Astrocyte of the cerebellum (primary cell): ENCODE data around the gene ARTN.

ENCODE experiments used
- DNase-seq: peaks from one replicate; pipeline ENCODE4 v3.0.0-alpha.2; 2011; ENCODE audit warnings: low read depth
- H3K4me3 ChIP-seq: 2 replicates; pipeline ENCODE4 v1.5.1; 2011; ENCODE audit warnings: mild to moderate bottlenecking, low read depth, low read length, moderate library complexity
- CTCF ChIP-seq: IDR thresholded peaks from 2 replicates; pipeline ENCODE4 v1.5.1; 2012; ENCODE audit warnings: low read length, low read depth, moderate library complexity, mild to moderate bottlenecking; ENCODE audit errors: missing control alignments
- in situ Hi-C: cut with HindIII; loops from 2 replicates; pipeline ENCODE4 v1.10.0; 2017; ENCODE audit warnings: low sequenced_read_pairs

ARTN gene

GRCh38 chr1:43973981-43974442 is 40.4 kb downstream of the ARTN start:
- no peak for TF ChIP-seq CTCF
- in situ Hi-C loops, result loop anchor here (5.0 to 10.0 kb wide), 2 partner anchors 51 to 207 kb away; no protein-coding TSS in a partner anchor

GRCh38 chr1:43974443-43975248 is 41.0 kb downstream of the ARTN start, which contains the start of gene ATP6V0B:
ATP6V0B (plus strand) TSS chr1:43974960; CDS start chr1:43975041, 81 bp downstream.
- DNase-seq, result peak; percentile 80
- TF ChIP-seq CTCF, result no peak
- in situ Hi-C loops, result loop anchor here (5.0 to 10.0 kb wide), 2 partner anchors 50 to 207 kb away; no protein-coding TSS in a partner anchor
- peak within 1 kb of the TSS; percentile 95 for H3K4me3 ChIP-seq

More at GRCh38 chr1:43973981-43974442, 40.4 kb downstream of the ARTN start:
- H3K4me3 ChIP-seq, result peak overlapping the region; percentile 95
- no peak for DNase-seq

GRCh38 chr1:43975249-43975961 is 41.8 kb downstream of the ARTN start:
- no peak for TF ChIP-seq CTCF
- no peak for DNase-seq
- in situ Hi-C loops, result loop anchor here (10.0 kb wide), 1 partner anchor 49 kb away; no protein-coding TSS in a partner anchor
- peak overlapping the region; percentile 95 for H3K4me3 ChIP-seq

- no peak for DNase-seq
- H3K4me3 ChIP-seq, result peak overlapping the region; percentile 95
- no peak for TF ChIP-seq CTCF
- in situ Hi-C loops, result loop anchor here (10.0 kb wide), 1 partner anchor 49 kb away; no protein-coding TSS in a partner anchor
Observed at GRCh38 chr1:43976045-43976444, 42.4 kb downstream of the ARTN start.

- no peak overlapping the region for H3K4me3 ChIP-seq
- DNase-seq, result no peak
- no peak for TF ChIP-seq CTCF
- in situ Hi-C loops, result loop anchor here (10.0 kb wide), 1 partner anchor 48 kb away; no protein-coding TSS in a partner anchor
Observed at GRCh38 chr1:43976890-43977289, 43.3 kb downstream of the ARTN start.

- no peak for DNase-seq
- no peak overlapping the region for H3K4me3 ChIP-seq
- in situ Hi-C loops, result loop anchor here (10.0 kb wide), 1 partner anchor 47 kb away; no protein-coding TSS in a partner anchor
- TF ChIP-seq CTCF, result no peak
Observed at GRCh38 chr1:43977376-43978263, 44.0 kb downstream of the ARTN start.
